B cell (primary cell): ENCODE measurements around the gene FOLR1.

ENCODE experiments used
- EZH2 ChIP-seq: IDR thresholded peaks from 2 replicates; pipeline ENCODE4 v1.6.1; 2012; ENCODE audit warnings: borderline replicate concordance, low read depth, mild to moderate bottlenecking, moderate library complexity, low read length; ENCODE audit not compliant: insufficient read depth, poor library complexity, severe bottlenecking
- TF ChIP-seq, protein P1 (sequence below): fragments of 200-600 bp; IDR thresholded peaks from one replicate; pipeline ENCODE4 v1.8.0; 2022; ENCODE audit warnings: antibody characterized with exemption, mild to moderate bottlenecking

DNA sequence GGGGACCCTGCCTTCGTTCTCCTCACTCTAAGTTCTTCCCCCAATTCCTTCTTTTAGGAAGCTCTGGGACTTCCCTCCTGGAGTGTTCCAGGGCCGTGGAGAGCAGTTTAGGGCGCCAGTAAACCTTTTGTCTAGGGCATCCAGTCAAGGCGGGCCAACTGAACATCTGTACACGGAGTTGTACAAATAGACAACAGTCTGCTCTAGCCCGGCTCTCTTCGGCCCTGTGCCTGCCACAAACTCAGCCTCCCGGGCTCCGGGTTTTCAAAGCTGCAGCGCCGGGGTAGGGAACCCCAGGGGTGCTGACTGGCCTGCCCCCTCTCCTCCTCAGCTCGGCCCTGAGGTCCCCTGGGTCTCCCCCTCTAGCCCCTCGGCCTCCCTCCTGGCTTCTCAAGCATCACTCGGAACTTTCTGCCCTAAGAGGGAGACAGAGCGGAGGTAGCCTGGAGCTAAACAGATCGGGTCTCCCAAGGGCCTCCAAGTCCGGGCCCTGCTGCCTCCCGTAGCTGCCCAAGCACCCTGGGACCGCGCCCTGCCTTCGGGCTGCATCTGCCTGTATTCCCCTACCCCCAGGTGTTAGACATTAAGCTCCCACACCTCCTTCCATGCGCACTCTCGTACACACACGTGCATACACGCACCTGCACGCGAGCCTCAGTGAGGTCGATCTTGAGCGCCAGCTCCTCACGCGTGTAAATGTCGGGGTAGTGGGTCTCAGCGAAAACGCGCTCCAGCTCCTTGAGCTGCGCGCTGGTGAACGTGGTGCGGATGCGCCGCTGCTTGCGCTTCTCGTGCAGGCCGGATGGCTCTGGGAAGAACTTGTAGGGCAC is 48.7 kb downstream of the FOLR1 start:
- TF ChIP-seq, protein P1, sequence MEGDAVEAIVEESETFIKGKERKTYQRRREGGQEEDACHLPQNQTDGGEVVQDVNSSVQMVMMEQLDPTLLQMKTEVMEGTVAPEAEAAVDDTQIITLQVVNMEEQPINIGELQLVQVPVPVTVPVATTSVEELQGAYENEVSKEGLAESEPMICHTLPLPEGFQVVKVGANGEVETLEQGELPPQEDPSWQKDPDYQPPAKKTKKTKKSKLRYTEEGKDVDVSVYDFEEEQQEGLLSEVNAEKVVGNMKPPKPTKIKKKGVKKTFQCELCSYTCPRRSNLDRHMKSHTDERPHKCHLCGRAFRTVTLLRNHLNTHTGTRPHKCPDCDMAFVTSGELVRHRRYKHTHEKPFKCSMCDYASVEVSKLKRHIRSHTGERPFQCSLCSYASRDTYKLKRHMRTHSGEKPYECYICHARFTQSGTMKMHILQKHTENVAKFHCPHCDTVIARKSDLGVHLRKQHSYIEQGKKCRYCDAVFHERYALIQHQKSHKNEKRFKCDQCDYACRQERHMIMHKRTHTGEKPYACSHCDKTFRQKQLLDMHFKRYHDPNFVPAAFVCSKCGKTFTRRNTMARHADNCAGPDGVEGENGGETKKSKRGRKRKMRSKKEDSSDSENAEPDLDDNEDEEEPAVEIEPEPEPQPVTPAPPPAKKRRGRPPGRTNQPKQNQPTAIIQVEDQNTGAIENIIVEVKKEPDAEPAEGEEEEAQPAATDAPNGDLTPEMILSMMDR, result no peak
- no peak for TF ChIP-seq EZH2
